ENCODE results near the gene HNMT. TPM values are rescaled to one million over a fixed set of nuclear protein-coding genes. Genes with fewer than 3 reads are reported as not detected.

Gene HNMT
- polyA plus RNA-seq, 1 donor (not counting 4 experiments of a cell fraction or from before 2014, with no cell fraction given): 7.4 TPM

DNA sequence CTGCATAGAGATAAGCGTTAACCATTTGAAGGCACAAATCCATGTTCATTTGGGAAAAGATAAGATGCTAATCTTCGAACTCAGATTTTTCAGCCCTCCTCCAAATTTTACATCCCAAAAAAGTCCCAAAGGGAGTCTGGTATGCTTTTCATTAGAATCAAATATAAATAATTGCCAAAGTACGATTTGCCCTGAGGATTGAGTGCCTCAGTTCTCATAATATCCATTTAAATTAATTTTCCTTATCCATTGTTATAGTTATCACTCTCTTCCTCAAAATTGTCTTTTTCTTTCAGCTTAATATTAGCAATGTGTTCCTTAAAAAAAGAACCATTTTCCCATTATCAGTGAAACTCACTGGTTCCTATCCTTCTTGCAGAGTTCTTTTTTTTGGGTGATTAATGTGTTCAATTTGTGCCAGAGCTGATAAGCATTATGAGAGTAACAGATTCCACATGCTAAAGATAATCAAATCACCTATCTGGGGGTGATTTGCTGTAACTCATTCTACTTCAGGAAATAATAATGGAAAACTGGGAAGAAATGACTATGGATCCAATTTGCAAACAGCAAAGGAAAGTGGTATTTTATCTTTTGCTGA is 686 bp downstream of the HNMT start:
- Histone ChIP-seq H3K79me2 (ENCODE audit: control insufficient read depth, insufficient read depth, low read length) (no peaks in the 10 kb centered on the region), H3K4me1 (ENCODE audit: control insufficient read depth, extremely low read depth, insufficient read depth, low read length) (peaks cover 18% of the 10 kb centered on the region), H3K9me1 (ENCODE audit: control insufficient read depth, extremely low read depth, insufficient read depth, low read length) (no peaks in the 10 kb centered on the region), H3K36me3 (ENCODE audit: control insufficient read depth in 2 of 2, extremely low read depth in 1 of 2, insufficient read depth in 2 of 2, low read length in 2 of 2) (no peaks in the 10 kb centered on the region), H3K27ac (ENCODE audit: control insufficient read depth, insufficient read depth, low read length) (peak overlapping the region; percentile 29), H3K9me3 (ENCODE audit: control insufficient read depth, low read depth, low read length) (no peaks in the 10 kb centered on the region), H2AFZ (ENCODE audit: control insufficient read depth, low read length) (peak overlapping the region; percentile 98), H3K4me2 (ENCODE audit: control insufficient read depth, extremely low read depth, insufficient read depth, low read depth, low read length) (peak overlapping the region; percentile 83), H3K27me3 (ENCODE audit: control insufficient read depth, extremely low read depth, insufficient read depth, low read length) (no peaks in the 10 kb centered on the region), H3K9ac (ENCODE audit: control insufficient read depth, extremely low read depth, insufficient read depth, low read length) (peak overlapping the region; percentile 72), H3K4me3 (ENCODE audit: control insufficient read depth in 2 of 3, extremely low read depth in 1 of 3, insufficient read depth in 2 of 3, low read depth in 1 of 3, low read length in 3 of 3) (peak overlapping the region in 2 of 3 experiments; percentile 47 to 72), H4K20me1 (ENCODE audit: control insufficient read depth, extremely low read depth, insufficient read depth, low read length) (no peaks in the 10 kb centered on the region)
- DNase-seq (ENCODE audit: low read depth, low spot score): no peak
- FAIRE-seq: no peak
- no peak for TF ChIP-seq EZH2 (IDR thresholded peaks at IDR 0.05; ENCODE audit: low read length)
- TF ChIP-seq, protein P1, sequence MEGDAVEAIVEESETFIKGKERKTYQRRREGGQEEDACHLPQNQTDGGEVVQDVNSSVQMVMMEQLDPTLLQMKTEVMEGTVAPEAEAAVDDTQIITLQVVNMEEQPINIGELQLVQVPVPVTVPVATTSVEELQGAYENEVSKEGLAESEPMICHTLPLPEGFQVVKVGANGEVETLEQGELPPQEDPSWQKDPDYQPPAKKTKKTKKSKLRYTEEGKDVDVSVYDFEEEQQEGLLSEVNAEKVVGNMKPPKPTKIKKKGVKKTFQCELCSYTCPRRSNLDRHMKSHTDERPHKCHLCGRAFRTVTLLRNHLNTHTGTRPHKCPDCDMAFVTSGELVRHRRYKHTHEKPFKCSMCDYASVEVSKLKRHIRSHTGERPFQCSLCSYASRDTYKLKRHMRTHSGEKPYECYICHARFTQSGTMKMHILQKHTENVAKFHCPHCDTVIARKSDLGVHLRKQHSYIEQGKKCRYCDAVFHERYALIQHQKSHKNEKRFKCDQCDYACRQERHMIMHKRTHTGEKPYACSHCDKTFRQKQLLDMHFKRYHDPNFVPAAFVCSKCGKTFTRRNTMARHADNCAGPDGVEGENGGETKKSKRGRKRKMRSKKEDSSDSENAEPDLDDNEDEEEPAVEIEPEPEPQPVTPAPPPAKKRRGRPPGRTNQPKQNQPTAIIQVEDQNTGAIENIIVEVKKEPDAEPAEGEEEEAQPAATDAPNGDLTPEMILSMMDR (optimal IDR thresholded peaks at IDR 0.05 in 1 of 3, IDR thresholded peaks at IDR 0.05 in 1 of 3, conservative IDR thresholded peaks at IDR 0.05 in 1 of 3; ENCODE audit: extremely low read depth in 1 of 3, insufficient read depth in 2 of 3, low read length in 3 of 3): no peak
- dilution Hi-C loops (cut with MboI; ENCODE audit: extremely low pct_ligation_motif_present, low sequenced_read_pairs): no loop called here

DNA sequence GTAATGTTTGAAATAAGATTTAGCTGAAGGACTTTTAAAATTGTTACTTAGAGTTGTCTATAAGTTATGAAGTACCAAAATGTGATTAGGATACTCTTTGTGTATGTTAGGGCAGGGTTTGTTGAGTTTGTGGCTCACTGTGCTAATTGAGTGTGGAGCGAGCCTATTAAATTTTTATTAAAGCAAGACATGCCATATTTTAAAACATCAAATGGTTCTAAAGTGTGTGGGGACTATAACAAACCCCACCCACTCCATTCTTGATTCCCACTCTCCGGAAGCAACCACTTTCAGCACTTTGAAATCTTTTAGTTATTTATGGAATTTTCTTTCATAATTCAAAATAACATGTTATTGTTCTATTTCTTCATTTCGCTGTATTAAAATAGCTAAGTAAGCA is 1.8 kb downstream of the HNMT start:
- dilution Hi-C loops (cut with MboI; ENCODE audit: extremely low pct_ligation_motif_present, low sequenced_read_pairs): no loop called here
- Histone ChIP-seq H2AFZ (ENCODE audit: control insufficient read depth, low read length) (no peak overlapping the region), H3K27ac (ENCODE audit: control insufficient read depth, insufficient read depth, low read length) (no peak overlapping the region), H4K20me1 (ENCODE audit: control insufficient read depth, extremely low read depth, insufficient read depth, low read length) (no peaks in the 10 kb centered on the region), H3K79me2 (ENCODE audit: control insufficient read depth, insufficient read depth, low read length) (no peaks in the 10 kb centered on the region), H3K4me2 (ENCODE audit: control insufficient read depth, extremely low read depth, insufficient read depth, low read depth, low read length) (peak overlapping the region; percentile 30), H3K36me3 (ENCODE audit: control insufficient read depth in 2 of 2, extremely low read depth in 1 of 2, insufficient read depth in 2 of 2, low read length in 2 of 2) (no peaks in the 10 kb centered on the region), H3K4me1 (ENCODE audit: control insufficient read depth, extremely low read depth, insufficient read depth, low read length) (peaks cover 18% of the 10 kb centered on the region), H3K9me1 (ENCODE audit: control insufficient read depth, extremely low read depth, insufficient read depth, low read length) (no peaks in the 10 kb centered on the region), H3K27me3 (ENCODE audit: control insufficient read depth, extremely low read depth, insufficient read depth, low read length) (no peaks in the 10 kb centered on the region), H3K4me3 (ENCODE audit: control insufficient read depth in 2 of 3, extremely low read depth in 1 of 3, insufficient read depth in 2 of 3, low read depth in 1 of 3, low read length in 3 of 3) (no peak overlapping the region), H3K9ac (ENCODE audit: control insufficient read depth, extremely low read depth, insufficient read depth, low read length) (no peak overlapping the region), H3K9me3 (ENCODE audit: control insufficient read depth, low read depth, low read length) (no peaks in the 10 kb centered on the region)
- no peak for TF ChIP-seq EZH2 (IDR thresholded peaks at IDR 0.05; ENCODE audit: low read length)
- TF ChIP-seq, protein P1 (optimal IDR thresholded peaks at IDR 0.05 in 1 of 3, IDR thresholded peaks at IDR 0.05 in 1 of 3, conservative IDR thresholded peaks at IDR 0.05 in 1 of 3; ENCODE audit: extremely low read depth in 1 of 3, insufficient read depth in 2 of 3, low read length in 3 of 3): no peak
- DNase-seq (ENCODE audit: low read depth, low spot score) (no peak), FAIRE-seq (no peak)
